Measurements from ENCODE around the gene RLBP1. TPM values are rescaled to one million over a fixed set of nuclear protein-coding genes. Genes with fewer than 3 reads are reported as not detected.

The RLBP1 gene
- total and polyA plus RNA-seq, 2 of the 4 experiments (the other 2 are of a cell fraction), result not detected

DNA sequence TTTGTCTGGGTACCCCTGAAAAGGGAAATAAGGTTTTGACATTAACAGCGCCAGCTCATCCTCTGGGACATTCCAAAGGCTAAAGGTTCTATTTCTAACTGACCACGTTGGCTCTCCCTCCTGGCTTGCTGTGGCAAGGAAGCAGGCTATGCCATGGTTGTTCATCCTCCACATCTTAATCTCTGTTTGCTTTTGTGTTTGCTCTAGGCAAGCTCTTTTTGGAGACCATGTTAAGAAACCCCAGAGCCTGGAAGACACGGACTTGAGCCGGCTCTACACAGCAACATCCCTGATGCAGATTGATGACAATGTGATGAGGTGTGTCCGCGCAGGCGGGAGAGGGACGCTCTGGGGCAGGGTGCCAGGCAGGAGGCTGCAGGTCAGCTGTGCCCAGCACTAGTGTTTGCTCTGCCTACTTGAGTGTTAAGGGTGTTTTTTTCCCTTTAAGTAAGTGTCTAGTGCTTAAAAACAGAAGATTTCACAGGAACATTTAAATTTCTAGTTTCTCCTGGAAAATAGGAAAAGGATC is 33.3 kb downstream of the RLBP1 start:
- Histone ChIP-seq H3K4ac (ENCODE audit: low read depth, low read length) (no peak overlapping the region), H3K4me3 (ENCODE audit: insufficient read depth, low read depth, low read length) (no peak overlapping the region), H4K91ac (ENCODE audit: insufficient read depth, low read depth, low read length) (no peak overlapping the region), H3K9me1 (ENCODE audit: insufficient read depth, low read length) (peaks cover 21% of the 10 kb centered on the region), H2BK120ac (ENCODE audit: low read depth, low read length) (no peak overlapping the region), H4K8ac (ENCODE audit: low read depth in 2 of 2, low read length in 2 of 2) (no peak overlapping the region), H3K4me2 (ENCODE audit: low read depth, low read length) (no peak overlapping the region), H2BK20ac (ENCODE audit: low read depth, low read length) (no peak overlapping the region), H3K23ac (ENCODE audit: low read depth, low read length) (no peak overlapping the region), H3K27me3 (ENCODE audit: control insufficient read depth, insufficient read depth, low read length) (no peaks in the 10 kb centered on the region), H4K20me1 (ENCODE audit: insufficient read depth, low read length) (no peaks in the 10 kb centered on the region), H2AK5ac (ENCODE audit: low read depth, low read length) (no peak overlapping the region), H3K36me3 (ENCODE audit: control insufficient read depth, insufficient read depth, low read length) (peaks cover 49% of the 10 kb centered on the region), H2AFZ (replicated peaks; ENCODE audit: low read length, poor library complexity) (no peak overlapping the region), H2BK15ac (ENCODE audit: low read depth, low read length) (no peak overlapping the region), H3K56ac (ENCODE audit: extremely low read depth, insufficient read depth, low read length) (no peak overlapping the region), H2BK5ac (ENCODE audit: low read depth, low read length, poor library complexity, severe bottlenecking) (no peak overlapping the region), H3K27ac (ENCODE audit: insufficient read depth, low read length) (no peak overlapping the region), H4K5ac (ENCODE audit: low read depth, low read length) (no peak overlapping the region), H3K79me1 (ENCODE audit: low read depth in 1 of 2, low read length in 2 of 2) (peaks cover 0 to 6% of the 10 kb centered on the region in 2 experiments; a peak in 1 of 4 replicates), H3K18ac (ENCODE audit: low read depth, low read length) (no peak overlapping the region), H3K4me1 (ENCODE audit: control insufficient read depth, insufficient read depth, low read length) (peaks cover 2% of the 10 kb centered on the region), H2AK9ac (replicated peaks; ENCODE audit: low read depth, low read length, poor library complexity) (no peak overlapping the region), H3K9me3 (ENCODE audit: control insufficient read depth, insufficient read depth, low read length) (no peaks in the 10 kb centered on the region), H3K9ac (ENCODE audit: low read depth, low read length) (no peak overlapping the region), H3K14ac (replicated peaks; ENCODE audit: low read depth, low read length) (peak overlapping the region; percentile 49; the same call in 1 of the 2 replicates)
- no peak for TF ChIP-seq RFX5 (IDR thresholded peaks at IDR 0.05; ENCODE audit: low read depth, low read length)
- no peak for TF ChIP-seq MAFK (IDR thresholded peaks at IDR 0.05; ENCODE audit: low read depth, low read length)
- no peak for TF ChIP-seq SMC3 (IDR thresholded peaks at IDR 0.05; ENCODE audit: low read depth, low read length)
- no peak for TF ChIP-seq POLR2A (IDR thresholded peaks at IDR 0.05; ENCODE audit: low read depth, low read length)
- DNase-seq (peak; percentile 42), ATAC-seq (ENCODE audit: low read depth) (peak; percentile 55; the same call in 1 of the 2 replicates)
- POLR2A ChIA-PET (ENCODE audit: unreplicated experiment), result no interaction called here
- in situ Hi-C loops (cut with MboI; ENCODE audit: low sequenced_read_pairs), result no loop called here
- dilution Hi-C loops (cut with HindIII; ENCODE audit: low sequenced_read_pairs, unreplicated experiment), result no loop called here
- no TSS peak for BruUV-seq (replicated peaks)
- intact Hi-C loops (cut with micrococcal nuclease), result no loop called here
- CTCF ChIA-PET, result interaction anchor here (0.6 to 1.2 kb wide), 3 partner anchors 10 to 19 kb away, joined by 3 to 6 read pairs (median 4); no protein-coding TSS in a partner anchor
- no CpG with 5 or more reads among the region's 8 CpGs for WGBS, 2 experiments (ENCODE audit: extremely low coverage in 2 of 2, insufficient read length in 1 of 2)
